H1 (cell line): ENCODE results near the gene FOSB. TPM values are rescaled to one million over a fixed set of nuclear protein-coding genes. Genes with fewer than 3 reads are reported as not detected.
A peak's percentile ranks its signal among the peaks of the same experiment; 100 is the strongest.

Source experiments
- ATF3 ChIP-seq: IDR thresholded peaks from 2 replicates; pipeline ENCODE4 v1.6.1; 2011; ENCODE audit warnings: low read depth, mild to moderate bottlenecking, low read length; ENCODE audit not compliant: insufficient read depth
- CTCF ChIP-seq, 3 experiments: IDR thresholded peaks; 1 replicate in 2 of 3; 2 replicates in 1 of 3; pipeline versions ENCODE4 v1.5.1 to v1.6.1; 2011; ENCODE audit warnings: low read length in 3 of 3, mild to moderate bottlenecking in 3 of 3, inconsistent platforms in 2 of 3, low read depth in 1 of 3, moderate library complexity in 1 of 3; ENCODE audit not compliant: insufficient read depth in 1 of 3; ENCODE audit errors: control extremely low read depth in 1 of 3
- HDAC6 ChIP-seq: IDR thresholded peaks from one replicate; pipeline ENCODE4 v1.7.1; 2012; ENCODE audit warnings: low read depth, mild to moderate bottlenecking, inconsistent platforms, low read length, moderate library complexity
- KDM1A ChIP-seq: fragments of 200-600, 300-600 bp; sonication (generic); IDR thresholded peaks from 2 replicates; pipeline ENCODE4 v1.7.1; 2016; ENCODE audit warnings: mild to moderate bottlenecking, low read length, borderline replicate concordance
- KDM4A ChIP-seq: IDR thresholded peaks from one replicate; pipeline ENCODE4 v1.7.1; 2012; ENCODE audit warnings: low read depth, mild to moderate bottlenecking, moderate library complexity, low read length, inconsistent platforms; ENCODE audit not compliant: severe bottlenecking
- MAFK ChIP-seq: IDR thresholded peaks from 2 replicates; pipeline ENCODE4 v1.6.1; 2012; ENCODE audit warnings: low read depth, mild to moderate bottlenecking, improper control_type of control experiment, low read length
- NANOG ChIP-seq: IDR thresholded peaks from 2 replicates; pipeline ENCODE4 v1.6.1; 2011; ENCODE audit warnings: low read length, low read depth, mild to moderate bottlenecking, inconsistent platforms; ENCODE audit not compliant: insufficient read depth, poor library complexity, severe bottlenecking
- NRF1 ChIP-seq: IDR thresholded peaks from 2 replicates; pipeline ENCODE4 v1.6.1; 2011; ENCODE audit warnings: mild to moderate bottlenecking, low read depth, low read length, improper control_type of control experiment
- POLR2A ChIP-seq, 2 experiments: IDR thresholded peaks; 1 replicate in 1 of 2; 2 replicates in 1 of 2; pipeline ENCODE4 v1.6.1; 2011; ENCODE audit warnings: low read depth in 2 of 2, low read length in 2 of 2, mild to moderate bottlenecking in 2 of 2; ENCODE audit errors: control extremely low read depth in 1 of 2
- POU5F1 ChIP-seq: IDR thresholded peaks from 2 replicates; pipeline ENCODE4 v1.6.1; 2011; ENCODE audit warnings: low read depth, mild to moderate bottlenecking, low read length, moderate library complexity
- SIN3A ChIP-seq, 2 experiments: IDR thresholded peaks in 1 of 2; conservative IDR thresholded peaks in 1 of 2; 2 replicates each; pipeline ENCODE4 v1.6.1; 2011 to 2012; ENCODE audit warnings: low read length in 2 of 2, improper control_type of control experiment in 1 of 2, low read depth in 1 of 2, mild to moderate bottlenecking in 1 of 2
- SP2 ChIP-seq: IDR thresholded peaks from 2 replicates; pipeline ENCODE4 v1.6.1; 2012; ENCODE audit warnings: mild to moderate bottlenecking, low read length, inconsistent platforms
- SP4 ChIP-seq: IDR thresholded peaks from 2 replicates; pipeline ENCODE4 v1.6.1; 2012; ENCODE audit warnings: low read length, inconsistent platforms
- TCF12 ChIP-seq: IDR thresholded peaks from 2 replicates; pipeline ENCODE4 v1.6.1; 2011; ENCODE audit warnings: low read depth, mild to moderate bottlenecking, low read length
- TEAD4 ChIP-seq: IDR thresholded peaks from 2 replicates; pipeline ENCODE4 v1.6.1; 2012; ENCODE audit warnings: low read depth, low read length, inconsistent platforms, mixed read lengths
- YY1 ChIP-seq: IDR thresholded peaks from 2 replicates; pipeline ENCODE4 v1.6.1; 2011; ENCODE audit warnings: low read depth, mild to moderate bottlenecking, low read length
- polyA plus RNA-seq, 7 experiments: library from polyadenylated mRNA; depleted of rRNA in 3 of 7; stranded (reverse) in 5 of 7; unstranded in 2 of 7; fragments of >200 nt in 5 of 7; fragments of 200-250 nt in 2 of 7; gene quantifications; 1 replicate in 5 of 7; 2 replicates in 1 of 7; 4 replicates in 1 of 7; pipeline versions ENCODE4 v1.2.1 to v1.2.3, GENCODE V29; 2011 to 2013; ENCODE audit warnings: missing spikeins in 2 of 7, mixed read lengths in 2 of 7
- total RNA-seq: library from RNA; stranded (reverse); fragmentation: NEBNext Ultra II Directional; extraction: Animal tissue kit (Norgen Biotek cat#: 25700); gene quantifications from 2 replicates; pipeline ENCODE4 v1.2.1, GENCODE V29; 2021

The FOSB gene
- total and polyA plus RNA-seq, 2 of the 8 experiments (the other 6 are each of a cell fraction or from before 2014, with no cell fraction given): 0.44 to 2.7 TPM

DNA sequence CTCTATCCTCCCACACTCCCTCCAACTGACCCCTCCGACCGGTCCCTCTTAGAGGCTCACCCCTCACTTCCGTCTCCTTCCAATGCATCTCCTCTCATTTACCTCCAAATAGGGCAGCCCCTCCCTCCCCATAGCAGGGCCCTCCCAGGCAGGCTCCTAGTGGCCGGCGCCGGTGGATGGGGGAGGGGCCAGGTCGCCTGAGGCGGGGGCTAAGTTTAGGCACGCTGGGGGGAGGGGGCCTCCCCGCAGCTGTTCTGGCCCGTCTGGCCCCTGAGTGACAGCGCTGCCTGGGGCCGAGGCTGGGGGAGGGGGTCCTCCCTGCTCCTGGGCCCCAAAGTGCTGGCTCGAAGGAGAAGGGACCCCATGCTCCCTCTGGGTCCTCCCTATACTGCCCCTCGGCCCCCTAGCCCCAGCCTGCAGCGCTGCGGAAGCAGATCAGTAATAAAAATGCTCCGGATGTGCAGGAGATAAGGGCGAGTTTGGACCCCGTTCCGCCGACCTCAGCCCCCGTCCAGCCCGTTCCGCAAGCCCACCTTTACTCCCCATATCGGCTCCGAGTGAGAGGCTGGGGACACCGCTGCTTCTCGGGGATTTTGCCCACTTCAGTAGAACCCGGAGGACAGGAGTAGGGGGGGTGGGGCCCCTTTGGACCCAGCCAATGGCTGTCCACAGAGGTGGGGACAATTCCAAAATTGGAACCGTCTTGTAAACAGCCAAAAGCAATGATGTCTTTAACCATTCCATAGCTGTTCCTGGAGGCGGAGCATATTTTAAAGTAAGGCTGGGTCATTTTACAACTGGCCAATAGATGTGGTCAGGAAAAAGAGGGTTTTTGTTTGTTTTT, 25.1 kb downstream of the FOSB start (continued):
- TF ChIP-seq SIN3A (conservative IDR thresholded peaks at IDR 0.05 in 1 of 2, IDR thresholded peaks at IDR 0.05 in 1 of 2; ENCODE audit: low read depth in 1 of 2, low read length in 2 of 2) (0 out of 4 replicates have a peak, but pooled peaks have one; percentile 39 to 57), POU5F1 (no peak), TEAD4 (no peak), CTCF (IDR thresholded peaks at IDR 0.05; ENCODE audit: control extremely low read depth in 1 of 3, insufficient read depth in 1 of 3, low read depth in 1 of 3, low read length in 3 of 3) (no peak), NRF1 (no peak), YY1 (no peak), NANOG (no peak), ATF3 (no peak), SP2 (no peak), KDM4A (no peak), POLR2A (IDR thresholded peaks at IDR 0.05; ENCODE audit: control extremely low read depth in 1 of 2, low read depth in 2 of 2, low read length in 2 of 2) (no peak), KDM1A (peak; percentile 88; the same call in 1 of the 2 replicates), HDAC6 (no peak), TCF12 (peak; percentile 45; the same call in 1 of the 2 replicates), MAFK (no peak), SP4 (no peak; the same call in 1 of the 2 replicates)
